PC-3 (cell line): Measurements from ENCODE around the gene SH3TC1.

Experiments used
- EZH2 ChIP-seq: fragments of 300-600 bp; sonication (generic); IDR thresholded peaks from one replicate; pipeline ENCODE4 v1.6.1; 2017; ENCODE audit warnings: antibody characterized with exemption, mild to moderate bottlenecking, low read length; ENCODE audit not compliant: unreplicated experiment
- EZH2phosphoT487 ChIP-seq: fragments of 300-600 bp; sonication (generic); IDR thresholded peaks from 2 replicates; pipeline ENCODE4 v1.6.1; 2018; ENCODE audit warnings: mild to moderate bottlenecking, antibody characterized with exemption, low read length, borderline replicate concordance
- TF ChIP-seq, protein P1 (sequence below): fragments of 300-600 bp; sonication (generic); conservative IDR thresholded peaks from 2 replicates; pipeline ENCODE4 v1.5.1; 2017; ENCODE audit warnings: antibody characterized with exemption, low read depth, mild to moderate bottlenecking, low read length

DNA sequence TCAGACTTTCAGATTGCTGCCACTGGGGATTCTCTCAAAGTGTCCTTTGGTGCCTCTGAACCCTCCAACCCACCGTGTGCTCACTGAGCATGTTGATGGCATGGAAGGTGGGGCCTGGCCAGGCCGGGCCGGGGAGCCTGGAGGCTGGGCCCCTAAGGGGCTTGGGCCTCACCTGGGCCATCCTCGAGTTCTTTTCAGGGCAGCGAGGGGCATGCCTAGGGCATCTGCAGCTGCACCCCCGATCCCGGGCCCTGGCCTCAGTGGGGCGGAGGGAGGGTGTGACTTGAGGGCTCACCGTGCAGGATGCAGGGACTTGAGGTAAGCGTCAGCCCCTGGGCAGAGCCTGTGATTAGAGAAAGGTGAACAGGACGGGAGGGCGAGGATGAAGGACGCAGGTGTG, 1.6 kb upstream of the SH3TC1 start:
- TF ChIP-seq, protein P1, sequence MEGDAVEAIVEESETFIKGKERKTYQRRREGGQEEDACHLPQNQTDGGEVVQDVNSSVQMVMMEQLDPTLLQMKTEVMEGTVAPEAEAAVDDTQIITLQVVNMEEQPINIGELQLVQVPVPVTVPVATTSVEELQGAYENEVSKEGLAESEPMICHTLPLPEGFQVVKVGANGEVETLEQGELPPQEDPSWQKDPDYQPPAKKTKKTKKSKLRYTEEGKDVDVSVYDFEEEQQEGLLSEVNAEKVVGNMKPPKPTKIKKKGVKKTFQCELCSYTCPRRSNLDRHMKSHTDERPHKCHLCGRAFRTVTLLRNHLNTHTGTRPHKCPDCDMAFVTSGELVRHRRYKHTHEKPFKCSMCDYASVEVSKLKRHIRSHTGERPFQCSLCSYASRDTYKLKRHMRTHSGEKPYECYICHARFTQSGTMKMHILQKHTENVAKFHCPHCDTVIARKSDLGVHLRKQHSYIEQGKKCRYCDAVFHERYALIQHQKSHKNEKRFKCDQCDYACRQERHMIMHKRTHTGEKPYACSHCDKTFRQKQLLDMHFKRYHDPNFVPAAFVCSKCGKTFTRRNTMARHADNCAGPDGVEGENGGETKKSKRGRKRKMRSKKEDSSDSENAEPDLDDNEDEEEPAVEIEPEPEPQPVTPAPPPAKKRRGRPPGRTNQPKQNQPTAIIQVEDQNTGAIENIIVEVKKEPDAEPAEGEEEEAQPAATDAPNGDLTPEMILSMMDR: no peak
- TF ChIP-seq EZH2phosphoT487: no peak
- no peak for TF ChIP-seq EZH2
